ENCODE results near the gene CHD3. TPM values are rescaled to one million over a fixed set of nuclear protein-coding genes. Genes with fewer than 3 reads are reported as not detected.
A peak's percentile ranks its signal among the peaks of the same experiment; 100 is the strongest.

The CHD3 gene
- total RNA-seq, 2 experiments from 2014 or later = 130 to 139 TPM

GRCh38 chr17:7922269-7922844, 33.8 kb downstream of the CHD3 start:
- no peaks in the 10 kb centered on the region for H3K36me3 Mint-ChIP-seq (ENCODE audit: low read depth)

GRCh38 chr17:7922845-7923628, 34.4 kb downstream of the CHD3 start:
- peaks cover 2% of the 10 kb centered on the region for H3K36me3 Mint-ChIP-seq (ENCODE audit: low read depth)
- intact Hi-C loops (cut with micrococcal nuclease) = no loop called here
- POLR2A ChIA-PET = interaction anchor here (0.6 to 2.5 kb wide), 4 partner anchors 9 to 235 kb away, joined by 3 to 12 read pairs (median 3); partner anchors contain the start of genes CNTROB, TRAPPC1 and WRAP53
- no peaks in the 10 kb centered on the region for H3K9me3 Mint-ChIP-seq
- H3K27me3 Mint-ChIP-seq = no peaks in the 10 kb centered on the region
- TF ChIP-seq CTCF (IDR thresholded peaks at IDR 0.05) = no peak
- DNase-seq = peak; percentile 91
- peak overlapping the region; percentile 82 for H3K27ac Mint-ChIP-seq
- H3K4me1 Mint-ChIP-seq (ENCODE audit: low read depth) = peaks cover 19% of the 10 kb centered on the region
- peak; percentile 98 for ATAC-seq
- CTCF ChIA-PET = interaction anchor here (1.3 to 6.7 kb wide), 4 partner anchors 10 to 151 kb away, joined by 3 to 47 read pairs (median 7); partner anchors contain the start of genes CNTROB and TRAPPC1
- peak overlapping the region; percentile 55 for H3K4me3 Mint-ChIP-seq

More at GRCh38 chr17:7922269-7922844, 33.8 kb downstream of the CHD3 start:
- Mint-ChIP-seq H3K4me1 (ENCODE audit: low read depth) (peaks cover 19% of the 10 kb centered on the region), H3K4me3 (peak overlapping the region; percentile 55), H3K27ac (peak overlapping the region; percentile 82), H3K27me3 (no peaks in the 10 kb centered on the region), H3K9me3 (no peaks in the 10 kb centered on the region)
- intact Hi-C loops (cut with micrococcal nuclease) = no loop called here
- TF ChIP-seq CTCF (IDR thresholded peaks at IDR 0.05) = no peak
- POLR2A ChIA-PET = interaction anchor here (0.6 to 2.5 kb wide), 5 partner anchors 10 to 234 kb away, joined by 3 to 12 read pairs (median 3); partner anchors contain the start of genes CNTROB, TRAPPC1 and WRAP53
- peak; percentile 59 for ATAC-seq
- CTCF ChIA-PET = interaction anchor here (1.2 to 6.7 kb wide), 6 partner anchors 10 to 151 kb away, joined by 3 to 47 read pairs (median 3); partner anchors contain the start of genes CNTROB and TRAPPC1
- DNase-seq = no peak

GRCh38 chr17:7927596-7927995, 39.0 kb downstream of the CHD3 start:
- intact Hi-C loops (cut with micrococcal nuclease) = no loop called here
- Mint-ChIP-seq H3K4me3 (no peak overlapping the region), H3K9me3 (no peaks in the 10 kb centered on the region), H3K36me3 (ENCODE audit: low read depth) (peaks cover 9% of the 10 kb centered on the region), H3K27ac (no peak overlapping the region), H3K27me3 (no peaks in the 10 kb centered on the region), H3K4me1 (ENCODE audit: low read depth) (peaks cover 23% of the 10 kb centered on the region)
- DNase-seq (no peak), ATAC-seq (no peak)
- CTCF ChIA-PET = interaction anchor here (0.9 to 6.7 kb wide), 4 partner anchors 15 to 147 kb away, joined by 3 to 47 read pairs (median 6); no protein-coding TSS in a partner anchor
- POLR2A ChIA-PET = interaction anchor here (0.6 to 3.1 kb wide), 3 partner anchors 11 to 91 kb away, joined by 3 to 23 read pairs (median 3); partner anchors contain the start of gene RNF227
- TF ChIP-seq CTCF (IDR thresholded peaks at IDR 0.05) = no peak

- peaks cover 11% of the 10 kb centered on the region for H3K36me3 Mint-ChIP-seq (ENCODE audit: low read depth)
- TF ChIP-seq CTCF (IDR thresholded peaks at IDR 0.05) = no peak
- POLR2A ChIA-PET = interaction anchor here (1.3 to 2.0 kb wide), 2 partner anchors 11 to 89 kb away, joined by 3 to 7 read pairs; no protein-coding TSS in a partner anchor
- no peaks in the 10 kb centered on the region for H3K9me3 Mint-ChIP-seq
- no peaks in the 10 kb centered on the region for H3K27me3 Mint-ChIP-seq
- DNase-seq (peak; percentile 80), ATAC-seq (peak; percentile 40)
- H3K27ac Mint-ChIP-seq = peak within 1 kb of the TSS; percentile 49
- H3K4me1 Mint-ChIP-seq (ENCODE audit: low read depth) = peaks cover 28% of the 10 kb centered on the region
- peak within 1 kb of the TSS; percentile 87 for H3K4me3 Mint-ChIP-seq
- CTCF ChIA-PET = interaction anchor here (1.3 to 8.2 kb wide), 2 partner anchors 58 to 242 kb away, joined by 4 to 90 read pairs; partner anchors contain the start of gene WRAP53
- intact Hi-C loops (cut with micrococcal nuclease) = no loop called here
Observed at GRCh38 chr17:7929158-7930023, 40.8 kb downstream of the CHD3 start, which contains the start of gene KCNAB3. KCNAB3 (minus strand) TSS chr17:7929856; CDS start chr17:7929435, 421 bp downstream.
